ENCODE measurements around the gene ARVCF.
A peak's percentile ranks its signal among the peaks of the same experiment; 100 is the strongest.

The ARVCF gene

GRCh38 chr22:19987394-19988306 is 29.0 kb downstream of the ARVCF start:
- in situ Hi-C loops (cut with MboI; ENCODE audit: low pct_unique_long_range_greater_than_20kb, low sequenced_read_pairs, unreplicated experiment) = no loop called here
- TF ChIP-seq, protein P1, sequence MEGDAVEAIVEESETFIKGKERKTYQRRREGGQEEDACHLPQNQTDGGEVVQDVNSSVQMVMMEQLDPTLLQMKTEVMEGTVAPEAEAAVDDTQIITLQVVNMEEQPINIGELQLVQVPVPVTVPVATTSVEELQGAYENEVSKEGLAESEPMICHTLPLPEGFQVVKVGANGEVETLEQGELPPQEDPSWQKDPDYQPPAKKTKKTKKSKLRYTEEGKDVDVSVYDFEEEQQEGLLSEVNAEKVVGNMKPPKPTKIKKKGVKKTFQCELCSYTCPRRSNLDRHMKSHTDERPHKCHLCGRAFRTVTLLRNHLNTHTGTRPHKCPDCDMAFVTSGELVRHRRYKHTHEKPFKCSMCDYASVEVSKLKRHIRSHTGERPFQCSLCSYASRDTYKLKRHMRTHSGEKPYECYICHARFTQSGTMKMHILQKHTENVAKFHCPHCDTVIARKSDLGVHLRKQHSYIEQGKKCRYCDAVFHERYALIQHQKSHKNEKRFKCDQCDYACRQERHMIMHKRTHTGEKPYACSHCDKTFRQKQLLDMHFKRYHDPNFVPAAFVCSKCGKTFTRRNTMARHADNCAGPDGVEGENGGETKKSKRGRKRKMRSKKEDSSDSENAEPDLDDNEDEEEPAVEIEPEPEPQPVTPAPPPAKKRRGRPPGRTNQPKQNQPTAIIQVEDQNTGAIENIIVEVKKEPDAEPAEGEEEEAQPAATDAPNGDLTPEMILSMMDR (IDR thresholded peaks at IDR 0.05; ENCODE audit: extremely low read depth, insufficient read depth, missing control alignments) = no peak
- DNase-seq (ENCODE audit: low spot score) = no peak

- DNase-seq (ENCODE audit: low spot score) = peak; percentile 99
- TF ChIP-seq, protein P1 (IDR thresholded peaks at IDR 0.05; ENCODE audit: extremely low read depth, insufficient read depth, missing control alignments) = no peak
- in situ Hi-C loops (cut with MboI; ENCODE audit: low pct_unique_long_range_greater_than_20kb, low sequenced_read_pairs, unreplicated experiment) = no loop called here
These were observed 29.9 kb downstream of the ARVCF start for GRCh38 chr22:19986410-19987341.

- no peak for DNase-seq (ENCODE audit: low spot score)
- in situ Hi-C loops (cut with MboI; ENCODE audit: low pct_unique_long_range_greater_than_20kb, low sequenced_read_pairs, unreplicated experiment) = no loop called here
These were observed 30.6 kb downstream of the ARVCF start for GRCh38 chr22:19986011-19986409.

DNA sequence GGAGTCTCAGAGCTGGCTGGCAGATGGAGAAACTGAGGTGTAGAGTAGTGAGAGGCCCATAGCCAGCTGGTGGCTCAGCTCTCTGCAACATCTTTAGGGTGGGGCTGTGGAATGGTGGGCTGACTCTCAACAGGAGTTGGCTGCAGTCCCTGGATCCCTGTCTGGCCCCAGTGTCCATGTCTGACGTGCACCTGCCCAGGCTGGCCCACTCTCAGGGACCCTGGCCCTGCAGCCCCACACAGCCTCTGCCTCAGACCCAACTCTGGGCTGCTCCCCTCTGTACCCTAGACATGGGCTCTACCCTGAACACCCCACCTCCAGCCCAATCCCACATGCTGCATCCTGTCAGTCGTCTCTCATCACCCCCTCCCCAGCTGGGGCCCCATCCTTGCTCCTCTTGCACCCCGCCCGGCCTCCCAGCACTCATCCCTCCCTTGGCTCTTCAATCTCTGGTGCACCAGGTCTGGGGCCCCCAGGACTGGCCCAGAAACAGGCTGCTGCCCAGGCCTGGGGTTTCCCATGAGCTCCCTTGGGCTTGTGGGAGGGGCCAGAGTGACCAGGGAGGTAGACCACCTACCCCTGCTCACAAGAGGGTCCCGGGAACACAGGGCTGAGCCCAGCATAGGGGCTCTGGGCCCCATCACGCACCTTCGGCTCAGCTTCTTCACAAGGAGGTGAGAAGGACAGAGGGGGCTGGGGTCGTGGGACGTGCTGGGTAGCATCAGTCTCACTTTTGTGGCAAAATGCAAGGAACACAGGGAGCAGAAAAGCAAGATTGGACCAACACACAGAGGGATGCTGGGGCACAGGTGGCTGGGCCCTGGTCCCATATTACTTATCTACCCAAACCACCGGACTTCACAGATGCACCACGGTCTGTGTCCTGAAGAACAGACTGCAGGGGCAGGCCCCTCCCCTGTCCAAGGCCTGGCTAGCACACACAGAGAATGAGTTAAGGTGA is 31.5 kb downstream of the ARVCF start:
- in situ Hi-C loops (cut with MboI; ENCODE audit: low pct_unique_long_range_greater_than_20kb, low sequenced_read_pairs, unreplicated experiment) = no loop called here
- no peak for DNase-seq (ENCODE audit: low spot score)
- TF ChIP-seq, protein P1 (IDR thresholded peaks at IDR 0.05; ENCODE audit: extremely low read depth, insufficient read depth, missing control alignments) = no peak

More at GRCh38 chr22:19986011-19986409, 30.6 kb downstream of the ARVCF start:
- TF ChIP-seq, protein P1 (IDR thresholded peaks at IDR 0.05; ENCODE audit: extremely low read depth, insufficient read depth, missing control alignments) = no peak

DNA sequence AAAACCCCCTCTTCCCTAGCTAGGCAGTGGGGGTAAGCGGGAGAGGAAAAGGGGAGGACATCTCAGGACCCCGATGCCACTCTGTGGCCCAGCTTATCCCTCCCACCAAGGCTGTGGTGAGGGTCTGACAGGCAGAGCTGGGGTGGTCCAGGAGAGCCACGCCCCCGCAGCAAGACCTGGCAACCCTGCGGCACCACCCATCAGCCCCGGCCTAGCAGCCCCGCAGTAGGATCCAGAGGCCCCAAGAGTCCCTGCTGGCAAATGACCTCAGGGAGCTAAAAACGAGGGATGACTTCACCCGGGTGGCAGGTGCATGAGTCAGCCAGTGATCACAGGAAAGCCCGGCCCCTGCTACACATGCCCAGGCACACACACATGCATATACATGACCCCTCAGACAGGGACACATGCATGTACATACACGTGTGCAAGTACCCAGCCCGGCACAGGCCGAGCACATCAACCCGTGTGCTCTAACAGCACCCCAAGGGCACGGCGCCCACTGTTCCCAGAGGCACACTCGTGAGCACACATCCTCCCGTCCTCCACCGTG is 32.3 kb downstream of the ARVCF start:
- no peak for DNase-seq (ENCODE audit: low spot score)
- in situ Hi-C loops (cut with MboI; ENCODE audit: low pct_unique_long_range_greater_than_20kb, low sequenced_read_pairs, unreplicated experiment) = no loop called here

More for the DNA sequence above, 32.3 kb downstream of the ARVCF start:
- TF ChIP-seq, protein P1 (IDR thresholded peaks at IDR 0.05; ENCODE audit: extremely low read depth, insufficient read depth, missing control alignments) = no peak
